HCT116 (cell line): ENCODE data around the gene HES6. TPM values are rescaled to one million over a fixed set of nuclear protein-coding genes. Genes with fewer than 3 reads are reported as not detected.

Experiments used
- ATAC-seq: fragments of 200-7000 bp; cut with Tn5 transposase; 2 replicates; pipeline ENCODE4 v1.9.1; 2020; ENCODE audit warnings: mild to moderate bottlenecking, moderate library complexity
- BruUV-seq: library from RNA; stranded (reverse); fragments of 400-500 nt; replicated peaks from 2 replicates; lab custom pipeline; 2021; lab: Mats Ljungman, UMichigan
- CTCF ChIA-PET: fragments of 300-600 bp; sonication (Branson Sonifier 250); formaldehyde crosslinking; loops from one replicate; lab custom pipeline; 2021; ENCODE audit warnings: antibody characterized with exemption; lab: Charles Lee
- POLR2A ChIA-PET: fragments of 300-600, 350-600 bp; sonication (Branson Sonifier 250); formaldehyde crosslinking; loops from one replicate; lab custom pipeline; 2021; ENCODE audit warnings: antibody characterized with exemption; lab: Charles Lee
- RAD21 ChIA-PET, 2 experiments: fragments of 300-600 bp; sonication (Branson Sonifier 250); formaldehyde crosslinking; loops; one replicate each; lab custom pipeline; 2023; ENCODE audit warnings: low total read pairs in 2 of 2; ENCODE audit not compliant: uncharacterized antibody in 2 of 2, unreplicated experiment in 2 of 2, low non-redundant PET in 1 of 2; lab: Charles Lee
- DNase-seq: peaks from one replicate; pipeline ENCODE4 v3.0.0-alpha.2; 2010; ENCODE audit warnings: low read depth, low spot score
- H2AFZ ChIP-seq: fragments of 200-600 bp; shearing (Covaris generic), sonication (generic); 2 replicates; pipeline ENCODE4 v1.6.1; 2017; ENCODE audit warnings: low read depth, mixed run types, mixed read lengths, antibody characterized with exemption, low read length; ENCODE audit not compliant: poor library complexity, severe bottlenecking
- H3K27ac ChIP-seq: 2 replicates; pipeline ENCODE4 v1.5.1; 2012; ENCODE audit warnings: low read depth, low read length
- H3K27me3 ChIP-seq: fragments of 200-600 bp; sonication (generic); 2 replicates; pipeline ENCODE4 v1.6.1; 2016; ENCODE audit warnings: mixed run types, low read length, mixed read lengths; ENCODE audit not compliant: insufficient read depth
- H3K36me3 ChIP-seq, 2 experiments: fragments of 200-500 bp in 1 of 2; fragments of 200-600 bp in 1 of 2; sonication (Bioruptor generic) in 1 of 2; sonication (generic) in 1 of 2; 2 replicates each; pipeline versions ENCODE4 v1.5.1 to v1.6.1; 2014 to 2016; ENCODE audit warnings: low read length in 2 of 2, inconsistent platforms in 1 of 2, mixed read lengths in 1 of 2, mixed run types in 1 of 2; ENCODE audit not compliant: insufficient read depth in 2 of 2, control insufficient read depth in 1 of 2
- H3K4me1 ChIP-seq, 2 experiments: fragments of 200-600 bp in 1 of 2; sonication (generic) in 1 of 2; 2 replicates each; pipeline versions ENCODE4 v1.5.1 to v1.6.1; 2012 to 2017; ENCODE audit warnings: low read length in 2 of 2, inconsistent platforms in 1 of 2, mild to moderate bottlenecking in 1 of 2, mixed read lengths in 1 of 2, mixed run types in 1 of 2, moderate library complexity in 1 of 2; ENCODE audit not compliant: insufficient read depth in 2 of 2, control insufficient read depth in 1 of 2
- H3K4me2 ChIP-seq: fragments of 200-600 bp; sonication (generic); 2 replicates; pipeline ENCODE4 v1.6.1; 2017; ENCODE audit warnings: mixed run types, low read length, mixed read lengths
- H3K4me3 ChIP-seq, 2 experiments: fragments of 200-600 bp in 1 of 2; sonication (generic) in 1 of 2; replicated peaks in 1 of 2; 2 replicates each; pipeline ENCODE4 v1.5.1; 2011 to 2016; ENCODE audit warnings: low read length in 2 of 2, control low read depth in 1 of 2, low read depth in 1 of 2, mild to moderate bottlenecking in 1 of 2, mixed read lengths in 1 of 2, mixed run types in 1 of 2
- H3K79me2 ChIP-seq: fragments of 200-600 bp; sonication (generic); 2 replicates; pipeline ENCODE4 v1.6.1; 2017; ENCODE audit warnings: mild to moderate bottlenecking, mixed run types, low read length, moderate library complexity, mixed read lengths; ENCODE audit not compliant: insufficient read depth
- H3K9ac ChIP-seq: fragments of 200-600 bp; sonication (generic); 2 replicates; pipeline ENCODE4 v1.6.1; 2016; ENCODE audit warnings: low read length, mixed read lengths
- H3K9me2 ChIP-seq: fragments of 200-600 bp; sonication (generic), shearing (Covaris generic); 2 replicates; pipeline ENCODE4 v1.6.1; 2017; ENCODE audit warnings: mixed run types, mild to moderate bottlenecking, moderate library complexity; ENCODE audit not compliant: insufficient read depth
- H3K9me3 ChIP-seq, 2 experiments: fragments of 200-500 bp in 1 of 2; fragments of 200-600 bp in 1 of 2; sonication (Bioruptor generic) in 1 of 2; sonication (generic) in 1 of 2; 2 replicates each; pipeline ENCODE4 v1.6.1; 2014 to 2017; ENCODE audit warnings: low read length in 2 of 2, mixed read lengths in 2 of 2, inconsistent platforms in 1 of 2, low read depth in 1 of 2, mild to moderate bottlenecking in 1 of 2, mixed run types in 1 of 2, moderate library complexity in 1 of 2; ENCODE audit not compliant: control insufficient read depth in 1 of 2, insufficient read depth in 1 of 2
- H4K20me1 ChIP-seq: fragments of 200-600 bp; sonication (generic), shearing (Covaris generic); 2 replicates; pipeline ENCODE4 v1.6.1; 2017; ENCODE audit warnings: mixed run types, mild to moderate bottlenecking, moderate library complexity; ENCODE audit not compliant: insufficient read depth
- CBX3 ChIP-seq: IDR thresholded peaks from 2 replicates; pipeline ENCODE4 v1.6.1; 2012; ENCODE audit warnings: low read depth
- CEBPB ChIP-seq: IDR thresholded peaks from 2 replicates; pipeline ENCODE4 v1.6.1; 2012; ENCODE audit warnings: low read depth
- CTCF ChIP-seq, 3 experiments: fragments of 200-600 bp in 1 of 3; sonication (generic) in 1 of 3; IDR thresholded peaks in 2 of 3; conservative IDR thresholded peaks in 1 of 3; 2 replicates each; pipeline ENCODE4 v1.5.1; 2012 to 2017; ENCODE audit warnings: low read depth in 2 of 3, low read length in 2 of 3, antibody characterized with exemption in 1 of 3, borderline replicate concordance in 1 of 3, control low read depth in 1 of 3, mild to moderate bottlenecking in 1 of 3, mixed read lengths in 1 of 3, mixed run types in 1 of 3, moderate library complexity in 1 of 3; ENCODE audit not compliant: insufficient read depth in 1 of 3
- EGR1 ChIP-seq: IDR thresholded peaks from 2 replicates; pipeline ENCODE4 v1.6.1; 2012; ENCODE audit warnings: low read depth
- ELF1 ChIP-seq: IDR thresholded peaks from 2 replicates; pipeline ENCODE4 v1.6.1; 2012; ENCODE audit warnings: low read depth, borderline replicate concordance
- EZH2 ChIP-seq: fragments of 200-600 bp; sonication (generic); IDR thresholded peaks from 2 replicates; pipeline ENCODE4 v1.6.1; 2017; ENCODE audit warnings: antibody characterized with exemption, mixed run types
- EZH2phosphoT487 ChIP-seq: fragments of 200-600 bp; IDR thresholded peaks from 2 replicates; pipeline ENCODE4 v1.6.1; 2018; ENCODE audit warnings: antibody characterized with exemption, borderline replicate concordance
- FOSL1 ChIP-seq: IDR thresholded peaks from 2 replicates; pipeline ENCODE4 v1.6.1; 2012; ENCODE audit warnings: low read depth
- POLR2A ChIP-seq: IDR thresholded peaks from 2 replicates; pipeline ENCODE4 v1.7.0; 2011; ENCODE audit warnings: borderline replicate concordance; ENCODE audit not compliant: insufficient read depth, insufficient read length; ENCODE audit errors: extremely low read depth
- POLR2AphosphoS5 ChIP-seq: IDR thresholded peaks from 2 replicates; pipeline ENCODE4 v1.6.1; 2011; ENCODE audit warnings: mild to moderate bottlenecking, low read depth, low read length, moderate library complexity
- SIN3A ChIP-seq: IDR thresholded peaks from 2 replicates; pipeline ENCODE4 v1.6.1; 2012; ENCODE audit warnings: low read depth
- SRF ChIP-seq: IDR thresholded peaks from 2 replicates; pipeline ENCODE4 v1.6.1; 2012; ENCODE audit warnings: low read depth
- TCF7L2 ChIP-seq: IDR thresholded peaks from 2 replicates; pipeline ENCODE4 v1.7.0; 2011; ENCODE audit warnings: borderline replicate concordance, inconsistent platforms; ENCODE audit not compliant: insufficient read depth, insufficient read length; ENCODE audit errors: extremely low read depth
- YY1 ChIP-seq: IDR thresholded peaks from 2 replicates; pipeline ENCODE4 v1.6.1; 2011; ENCODE audit warnings: low read length, low read depth, moderate library complexity, mild to moderate bottlenecking; ENCODE audit not compliant: insufficient replicate concordance; ENCODE audit errors: extremely low read depth
- ZBTB33 ChIP-seq: IDR thresholded peaks from 2 replicates; pipeline ENCODE4 v1.6.1; 2011; ENCODE audit warnings: mild to moderate bottlenecking, low read length, moderate library complexity; ENCODE audit not compliant: insufficient replicate concordance; ENCODE audit errors: extremely low read depth
- ZFX ChIP-seq: fragments of 450-650 bp; IDR thresholded peaks from 2 replicates; pipeline ENCODE4 v1.6.1; 2017
- ZNF274 ChIP-seq: fragments of 200-500 bp; sonication (Bioruptor generic); IDR thresholded peaks from 2 replicates; pipeline ENCODE4 v1.6.1; 2014; ENCODE audit warnings: mild to moderate bottlenecking, low read depth, low read length, inconsistent platforms
- intact Hi-C: fragments of 100-400 bp; cut with micrococcal nuclease; formaldehyde crosslinking; loops from 2 replicates; pipeline ENCODE4 v1.10.0; 2022
- total RNA-seq: library from RNA; stranded (reverse); gene quantifications from one replicate; pipeline ENCODE4 v1.2.1, GENCODE V29; 2021; ENCODE audit not compliant: unreplicated experiment
- TF ChIP-seq, protein P1 (sequence below): IDR thresholded peaks from 2 replicates; pipeline ENCODE4 v1.6.1; 2012; ENCODE audit warnings: low read depth
- TF ChIP-seq, protein P2 (sequence below): IDR thresholded peaks from 2 replicates; pipeline ENCODE4 v1.6.1; 2012
- TF ChIP-seq, protein P3 (sequence below): IDR thresholded peaks from 2 replicates; pipeline ENCODE4 v1.6.1; 2012

The HES6 gene
- total RNA-seq, 1 experiment from 2014 or later, result 47.8 TPM

DNA sequence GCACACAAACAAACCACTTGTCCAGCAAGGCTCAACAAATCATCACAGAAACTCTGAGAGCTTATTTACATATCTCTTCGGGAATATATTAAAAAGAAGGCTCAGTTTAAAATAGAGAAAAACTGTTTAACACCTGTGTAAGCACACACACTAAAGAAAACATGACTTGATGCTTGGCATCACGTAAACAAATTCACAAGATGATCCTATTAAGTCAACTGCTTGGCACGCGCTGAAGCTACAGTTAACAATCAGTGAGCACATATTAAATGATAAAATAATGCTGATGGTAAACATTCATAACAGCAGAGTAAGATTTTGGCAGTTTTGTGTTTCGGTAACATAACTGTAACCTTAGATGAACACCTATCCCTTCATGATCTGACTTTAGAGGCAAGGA is 4.3 kb upstream of the HES6 start:
- BruUV-seq, result no TSS peak
- ChIA-PET RAD21 (no interaction called here), POLR2A (no interaction called here), CTCF (no interaction called here)
- Histone ChIP-seq H3K79me2 (no peaks in the 10 kb centered on the region), H3K4me1 (peaks cover 8 to 13% of the 10 kb centered on the region in 2 experiments), H3K4me3 (no peak overlapping the region), H3K27me3 (no peaks in the 10 kb centered on the region), H3K4me2 (no peak overlapping the region), H3K36me3 (peaks cover 0 to 5% of the 10 kb centered on the region in 2 experiments; a peak in 1 of 4 replicates), H3K9ac (no peak overlapping the region), H3K9me2 (no peaks in the 10 kb centered on the region), H3K27ac (no peak overlapping the region), H3K9me3 (no peaks in the 10 kb centered on the region), H4K20me1 (no peaks in the 10 kb centered on the region), H2AFZ (no peak overlapping the region)
- TF ChIP-seq SIN3A, result no peak
- no peak for TF ChIP-seq CBX3
- no peak for TF ChIP-seq ELF1
- TF ChIP-seq, protein P1, sequence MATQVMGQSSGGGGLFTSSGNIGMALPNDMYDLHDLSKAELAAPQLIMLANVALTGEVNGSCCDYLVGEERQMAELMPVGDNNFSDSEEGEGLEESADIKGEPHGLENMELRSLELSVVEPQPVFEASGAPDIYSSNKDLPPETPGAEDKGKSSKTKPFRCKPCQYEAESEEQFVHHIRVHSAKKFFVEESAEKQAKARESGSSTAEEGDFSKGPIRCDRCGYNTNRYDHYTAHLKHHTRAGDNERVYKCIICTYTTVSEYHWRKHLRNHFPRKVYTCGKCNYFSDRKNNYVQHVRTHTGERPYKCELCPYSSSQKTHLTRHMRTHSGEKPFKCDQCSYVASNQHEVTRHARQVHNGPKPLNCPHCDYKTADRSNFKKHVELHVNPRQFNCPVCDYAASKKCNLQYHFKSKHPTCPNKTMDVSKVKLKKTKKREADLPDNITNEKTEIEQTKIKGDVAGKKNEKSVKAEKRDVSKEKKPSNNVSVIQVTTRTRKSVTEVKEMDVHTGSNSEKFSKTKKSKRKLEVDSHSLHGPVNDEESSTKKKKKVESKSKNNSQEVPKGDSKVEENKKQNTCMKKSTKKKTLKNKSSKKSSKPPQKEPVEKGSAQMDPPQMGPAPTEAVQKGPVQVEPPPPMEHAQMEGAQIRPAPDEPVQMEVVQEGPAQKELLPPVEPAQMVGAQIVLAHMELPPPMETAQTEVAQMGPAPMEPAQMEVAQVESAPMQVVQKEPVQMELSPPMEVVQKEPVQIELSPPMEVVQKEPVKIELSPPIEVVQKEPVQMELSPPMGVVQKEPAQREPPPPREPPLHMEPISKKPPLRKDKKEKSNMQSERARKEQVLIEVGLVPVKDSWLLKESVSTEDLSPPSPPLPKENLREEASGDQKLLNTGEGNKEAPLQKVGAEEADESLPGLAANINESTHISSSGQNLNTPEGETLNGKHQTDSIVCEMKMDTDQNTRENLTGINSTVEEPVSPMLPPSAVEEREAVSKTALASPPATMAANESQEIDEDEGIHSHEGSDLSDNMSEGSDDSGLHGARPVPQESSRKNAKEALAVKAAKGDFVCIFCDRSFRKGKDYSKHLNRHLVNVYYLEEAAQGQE, result no peak
- TF ChIP-seq ZNF274, result no peak
- TF ChIP-seq TCF7L2, result no peak
- TF ChIP-seq FOSL1, result no peak
- TF ChIP-seq ZBTB33, result no peak
- no peak for TF ChIP-seq POLR2AphosphoS5
- no peak for TF ChIP-seq ZFX
- no peak for TF ChIP-seq CEBPB
- no peak for TF ChIP-seq YY1
- TF ChIP-seq EGR1, result no peak
- no peak for TF ChIP-seq POLR2A
- TF ChIP-seq SRF, result no peak
- TF ChIP-seq, protein P2, sequence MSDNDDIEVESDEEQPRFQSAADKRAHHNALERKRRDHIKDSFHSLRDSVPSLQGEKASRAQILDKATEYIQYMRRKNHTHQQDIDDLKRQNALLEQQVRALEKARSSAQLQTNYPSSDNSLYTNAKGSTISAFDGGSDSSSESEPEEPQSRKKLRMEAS, result no peak
- TF ChIP-seq, protein P3, sequence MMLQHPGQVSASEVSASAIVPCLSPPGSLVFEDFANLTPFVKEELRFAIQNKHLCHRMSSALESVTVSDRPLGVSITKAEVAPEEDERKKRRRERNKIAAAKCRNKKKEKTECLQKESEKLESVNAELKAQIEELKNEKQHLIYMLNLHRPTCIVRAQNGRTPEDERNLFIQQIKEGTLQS, result no peak
- no peak for TF ChIP-seq EZH2
- TF ChIP-seq CTCF (IDR thresholded peaks at IDR 0.05 in 2 of 3, conservative IDR thresholded peaks at IDR 0.05 in 1 of 3; ENCODE audit: borderline replicate concordance in 1 of 3, insufficient read depth in 1 of 3, low read depth in 2 of 3, low read length in 2 of 3), result no peak
- TF ChIP-seq EZH2phosphoT487, result no peak
- intact Hi-C loops, result no loop called here
- no peak for ATAC-seq
- no peak for DNase-seq
